ENCODE measurements around the gene ZNF880. TPM values are rescaled to one million over a fixed set of nuclear protein-coding genes. Genes with fewer than 3 reads are reported as not detected.

ZNF880 gene
- total RNA-seq, 2 donors from 2014 or later = 14.6 to 23.7 TPM

DNA sequence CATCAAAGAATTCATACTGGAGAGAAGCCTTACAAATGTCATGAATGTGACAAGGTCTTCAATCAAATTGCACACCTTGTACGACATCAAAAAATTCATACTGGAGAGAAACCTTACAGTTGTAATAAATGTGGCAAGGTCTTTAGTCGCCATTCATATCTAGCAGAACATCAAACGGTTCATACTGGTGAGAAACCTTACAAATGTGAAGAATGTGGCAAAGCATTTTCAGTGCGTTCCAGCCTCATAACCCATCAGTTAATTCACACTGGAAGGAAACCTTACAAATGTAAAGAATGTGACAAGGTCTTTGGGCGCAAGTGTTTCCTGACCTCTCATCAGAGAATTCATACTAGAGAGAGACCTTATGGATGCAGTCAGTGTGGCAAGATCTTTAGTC lies 46.0 kb downstream of the ZNF880 start:
- no peak for DNase-seq (ENCODE audit: low spot score)
- Histone ChIP-seq H3K9me3 (peaks cover 94% of the 10 kb centered on the region), H3K4me1 (ENCODE audit: control insufficient read depth in 1 of 2, low read depth in 2 of 2) (no peaks in the 10 kb centered on the region), H3K4me3 (no peak overlapping the region), H3K27ac (no peak overlapping the region), H3K36me3 (peaks cover 21% of the 10 kb centered on the region), H3K27me3 (replicated peaks; ENCODE audit: insufficient read depth) (no peaks in the 10 kb centered on the region)
- TF ChIP-seq, protein P1, sequence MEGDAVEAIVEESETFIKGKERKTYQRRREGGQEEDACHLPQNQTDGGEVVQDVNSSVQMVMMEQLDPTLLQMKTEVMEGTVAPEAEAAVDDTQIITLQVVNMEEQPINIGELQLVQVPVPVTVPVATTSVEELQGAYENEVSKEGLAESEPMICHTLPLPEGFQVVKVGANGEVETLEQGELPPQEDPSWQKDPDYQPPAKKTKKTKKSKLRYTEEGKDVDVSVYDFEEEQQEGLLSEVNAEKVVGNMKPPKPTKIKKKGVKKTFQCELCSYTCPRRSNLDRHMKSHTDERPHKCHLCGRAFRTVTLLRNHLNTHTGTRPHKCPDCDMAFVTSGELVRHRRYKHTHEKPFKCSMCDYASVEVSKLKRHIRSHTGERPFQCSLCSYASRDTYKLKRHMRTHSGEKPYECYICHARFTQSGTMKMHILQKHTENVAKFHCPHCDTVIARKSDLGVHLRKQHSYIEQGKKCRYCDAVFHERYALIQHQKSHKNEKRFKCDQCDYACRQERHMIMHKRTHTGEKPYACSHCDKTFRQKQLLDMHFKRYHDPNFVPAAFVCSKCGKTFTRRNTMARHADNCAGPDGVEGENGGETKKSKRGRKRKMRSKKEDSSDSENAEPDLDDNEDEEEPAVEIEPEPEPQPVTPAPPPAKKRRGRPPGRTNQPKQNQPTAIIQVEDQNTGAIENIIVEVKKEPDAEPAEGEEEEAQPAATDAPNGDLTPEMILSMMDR (IDR thresholded peaks at IDR 0.05) = no peak
- ATAC-seq (ENCODE audit: insufficient number of reproducible peaks, low FRiP score, low read depth) = no peak

- Histone ChIP-seq H3K9me3 (peaks cover 49% of the 10 kb centered on the region), H3K4me1 (ENCODE audit: control insufficient read depth in 1 of 2, low read depth in 2 of 2) (no peaks in the 10 kb centered on the region), H3K4me3 (no peak within 1 kb of the TSS), H3K27ac (no peak within 1 kb of the TSS), H3K36me3 (no peaks in the 10 kb centered on the region), H3K27me3 (replicated peaks; ENCODE audit: insufficient read depth) (no peaks in the 10 kb centered on the region)
- ATAC-seq (ENCODE audit: insufficient number of reproducible peaks, low FRiP score, low read depth) = no peak
- no peak for DNase-seq (ENCODE audit: low spot score)
- TF ChIP-seq, protein P1 (IDR thresholded peaks at IDR 0.05) = no peak
Observed at GRCh38 chr19:52428937-52429336, 59.2 kb downstream of the ZNF880 start, which contains the start of gene ZNF534. Gene ZNF534 (plus strand): TSS chr19:52429148. CDS start chr19:52431475, 2,327 bp downstream.

Other genes with a start within 250 kb of the ZNF880 start
- 1 to 10 TPM; 2.8 to 6.2 TPM for gene ZNF616, start 230.0 kb upstream of the ZNF880 start, total RNA-seq
- gene ZNF836, start 198.3 kb upstream of the ZNF880 start, total RNA-seq = 10 to 100 TPM in 1 of 2 donors, 1 to 10 TPM in 1; 8.4 to 29.3 TPM
- 100 to 1,000 TPM; 153 to 252 TPM for gene PPP2R1A, start 179.9 kb upstream of the ZNF880 start, total RNA-seq
- gene ZNF766, start 100.3 kb upstream of the ZNF880 start, total RNA-seq = 10 to 100 TPM in 1 of 2 donors, 1 to 10 TPM in 1; 6.8 to 16.9 TPM
- gene ZNF480, start 72.8 kb upstream of the ZNF880 start, total RNA-seq = 1 to 10 TPM; 4.6 to 8.5 TPM
- 1 to 10 TPM; 1.1 to 1.8 TPM for gene ZNF610, start 33.7 kb upstream of the ZNF880 start, total RNA-seq
- gene ZNF528, start 27.9 kb downstream of the ZNF880 start, total RNA-seq = 10 to 100 TPM; 31.7 to 43.4 TPM
- under 1 TPM; 0.49 to 0.68 TPM for gene ZNF534, start 59.2 kb downstream of the ZNF880 start, total RNA-seq
- gene ZNF578, start 83.6 kb downstream of the ZNF880 start, total RNA-seq = 1 to 10 TPM in 1 of 2 donors, under 1 TPM in 1; 0.41 to 4.7 TPM
- gene ZNF808, start 157.7 kb downstream of the ZNF880 start, total RNA-seq = 10 to 100 TPM; 13.7 to 24.5 TPM
- 10 to 100 TPM; 16.0 to 22.7 TPM for gene ZNF701, start 200.4 kb downstream of the ZNF880 start, total RNA-seq

Data from thoracic aorta (tissue), 2 donors.